Peyer's patch (tissue), 4 donors: Measurements from ENCODE around the gene ACOT9. TPM values are rescaled to one million over a fixed set of nuclear protein-coding genes. Genes with fewer than 3 reads are reported as not detected.

ENCODE experiments used
- DNase-seq, 3 donors: peaks; one replicate each; pipeline ENCODE4 v3.0.0-alpha.2; 2017 to 2019
- H3K27ac ChIP-seq, 4 donors: fragments of 200-600 bp; sonication (generic); one replicate each; pipeline ENCODE4 v1.5.1; 2016 to 2019
- H3K27me3 ChIP-seq, 2 donors: fragments of 200-600 bp; sonication (generic); one replicate each; pipeline ENCODE4 v1.5.1; 2019
- H3K36me3 ChIP-seq, 3 donors: fragments of 200-600 bp; sonication (generic); one replicate each; pipeline ENCODE4 v1.5.1; 2016 to 2019
- H3K4me1 ChIP-seq, 4 donors: fragments of 200-600 bp; sonication (generic); one replicate each; pipeline ENCODE4 v1.5.1; 2016 to 2019
- H3K4me3 ChIP-seq, 4 donors: fragments of 200-600 bp; sonication (generic); 1 replicate in 3 of 4; 2 replicates in 1 of 4; pipeline ENCODE4 v1.5.1; 2016 to 2019; ENCODE audit warnings: mild to moderate bottlenecking in 1 of 4
- H3K9me3 ChIP-seq, 4 donors: fragments of 200-600 bp; sonication (generic); one replicate each; pipeline ENCODE4 v1.5.1; 2016 to 2019; ENCODE audit warnings: mild to moderate bottlenecking in 1 of 4
- POLR2A ChIP-seq, 2 donors: fragments of 450-650 bp; IDR thresholded peaks; one replicate each; pipeline ENCODE4 v1.5.1; 2017; ENCODE audit warnings: antibody characterized with exemption in 2 of 2, mild to moderate bottlenecking in 2 of 2, moderate library complexity in 2 of 2
- total RNA-seq, 4 donors: library from RNA; depleted of rRNA; stranded (reverse); fragments of >200 nt; gene quantifications; one replicate each; pipeline ENCODE4 v1.1.0, GENCODE V29; 2016
- TF ChIP-seq, protein P1 (sequence below), 6 experiments: fragments of 450-650 bp in 4 of 6; fragments of 200-600 bp in 2 of 6; sonication (generic) in 1 of 6; IDR thresholded peaks; one replicate each; pipeline ENCODE4 v1.5.1; 2017 to 2019; ENCODE audit warnings: antibody characterized with exemption in 6 of 6, mild to moderate bottlenecking in 3 of 6, moderate library complexity in 1 of 6

Gene ACOT9
- total RNA-seq, 4 donors from 2014 or later, result 24.7 to 29.8 (median 28.6) TPM

DNA sequence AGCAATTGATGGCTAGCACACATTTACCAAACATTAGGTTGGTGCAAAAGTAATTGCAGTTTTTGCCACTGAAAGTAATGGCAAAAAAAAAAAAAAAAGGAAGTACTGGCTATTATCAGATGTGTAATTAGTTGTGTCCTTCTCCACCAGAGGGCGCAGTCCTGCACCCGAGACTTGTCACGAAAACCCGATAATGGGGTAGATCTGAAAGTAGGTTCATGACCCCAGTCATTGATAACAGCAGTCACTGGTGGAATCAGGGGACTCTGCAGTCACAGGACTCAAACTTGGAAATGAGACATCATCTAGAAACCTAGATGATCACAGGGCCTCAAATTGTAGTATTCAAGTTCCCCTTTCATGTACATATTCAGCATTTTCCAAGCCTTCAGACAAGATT lies 13.1 kb upstream of the ACOT9 start:
- H3K27me3 ChIP-seq, result no peaks in the 10 kb centered on the region
- no peaks in the 10 kb centered on the region for H3K9me3 ChIP-seq
- no peaks in the 10 kb centered on the region for H3K36me3 ChIP-seq
- no peaks in the 10 kb centered on the region for H3K4me1 ChIP-seq
- no peak overlapping the region for H3K4me3 ChIP-seq
- TF ChIP-seq, protein P1, sequence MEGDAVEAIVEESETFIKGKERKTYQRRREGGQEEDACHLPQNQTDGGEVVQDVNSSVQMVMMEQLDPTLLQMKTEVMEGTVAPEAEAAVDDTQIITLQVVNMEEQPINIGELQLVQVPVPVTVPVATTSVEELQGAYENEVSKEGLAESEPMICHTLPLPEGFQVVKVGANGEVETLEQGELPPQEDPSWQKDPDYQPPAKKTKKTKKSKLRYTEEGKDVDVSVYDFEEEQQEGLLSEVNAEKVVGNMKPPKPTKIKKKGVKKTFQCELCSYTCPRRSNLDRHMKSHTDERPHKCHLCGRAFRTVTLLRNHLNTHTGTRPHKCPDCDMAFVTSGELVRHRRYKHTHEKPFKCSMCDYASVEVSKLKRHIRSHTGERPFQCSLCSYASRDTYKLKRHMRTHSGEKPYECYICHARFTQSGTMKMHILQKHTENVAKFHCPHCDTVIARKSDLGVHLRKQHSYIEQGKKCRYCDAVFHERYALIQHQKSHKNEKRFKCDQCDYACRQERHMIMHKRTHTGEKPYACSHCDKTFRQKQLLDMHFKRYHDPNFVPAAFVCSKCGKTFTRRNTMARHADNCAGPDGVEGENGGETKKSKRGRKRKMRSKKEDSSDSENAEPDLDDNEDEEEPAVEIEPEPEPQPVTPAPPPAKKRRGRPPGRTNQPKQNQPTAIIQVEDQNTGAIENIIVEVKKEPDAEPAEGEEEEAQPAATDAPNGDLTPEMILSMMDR (IDR thresholded peaks at IDR 0.05), result peak in 5 of 6 experiments; percentile 46 to 60 (median 59)
- TF ChIP-seq POLR2A (IDR thresholded peaks at IDR 0.05), result no peak
- DNase-seq, result peak in 2 of 3 donors; percentile 77 to 83
- no peak overlapping the region for H3K27ac ChIP-seq

DNA sequence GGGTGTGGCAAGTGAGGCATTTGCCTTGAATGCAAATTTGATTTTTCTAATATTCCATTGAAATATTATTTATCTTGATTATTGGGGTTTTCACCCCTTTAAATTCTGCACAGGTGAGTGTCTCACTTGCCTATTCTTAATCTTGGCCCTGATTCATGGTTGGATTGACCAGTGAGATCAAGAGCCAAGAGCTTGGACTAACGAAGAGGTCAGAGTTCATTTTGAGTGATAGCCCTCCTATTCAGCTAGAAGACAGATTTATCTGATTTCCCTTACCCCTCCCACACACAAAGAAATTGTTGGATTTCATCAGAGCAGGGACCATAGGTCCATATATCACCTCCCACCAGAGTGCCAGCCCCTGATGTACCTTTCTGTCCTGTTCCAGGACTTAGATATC lies 11.6 kb upstream of the ACOT9 start:
- no peak overlapping the region for H3K4me3 ChIP-seq
- H3K9me3 ChIP-seq, result no peaks in the 10 kb centered on the region
- no peaks in the 10 kb centered on the region for H3K36me3 ChIP-seq
- H3K27me3 ChIP-seq, result no peaks in the 10 kb centered on the region
- H3K27ac ChIP-seq, result no peak overlapping the region
- no peak for TF ChIP-seq POLR2A (IDR thresholded peaks at IDR 0.05)
- TF ChIP-seq, protein P1 (IDR thresholded peaks at IDR 0.05), result no peak
- no peak for DNase-seq
- no peaks in the 10 kb centered on the region for H3K4me1 ChIP-seq

DNA sequence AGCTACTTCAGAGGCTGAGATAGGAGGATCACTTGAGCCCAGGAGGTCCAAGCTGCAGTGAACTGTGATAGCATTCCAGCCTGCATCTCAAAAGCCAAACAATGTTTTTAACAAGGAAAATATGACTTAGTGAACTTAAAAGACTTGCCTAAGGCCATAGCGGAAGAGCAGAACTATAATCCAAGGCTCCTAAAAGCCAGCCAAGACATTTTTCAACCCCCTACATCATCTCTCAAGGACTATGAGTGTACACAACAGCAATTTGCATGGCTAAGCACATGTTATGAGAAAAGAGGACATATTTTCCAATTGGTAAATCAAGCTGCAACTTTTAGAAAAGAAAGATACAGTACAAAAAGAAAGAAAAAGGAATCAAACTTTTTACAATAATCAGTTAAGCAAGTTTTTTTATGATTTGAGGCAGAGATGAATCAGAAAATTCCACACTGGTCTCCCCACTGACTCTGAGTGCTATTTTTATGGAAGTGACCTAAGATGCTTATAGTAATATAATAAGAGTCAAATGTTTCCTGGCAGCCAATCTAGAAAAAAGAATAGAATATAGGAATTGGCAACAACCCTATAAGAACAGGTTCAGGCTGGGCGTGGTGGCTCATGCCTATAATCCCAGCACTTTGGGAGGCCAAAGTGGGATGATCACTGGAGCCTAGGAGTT lies 9.8 kb upstream of the ACOT9 start:
- no peaks in the 10 kb centered on the region for H3K27me3 ChIP-seq
- H3K27ac ChIP-seq, result peak overlapping the region in 1 of 4 donors; percentile 45
- H3K9me3 ChIP-seq, result no peaks in the 10 kb centered on the region
- TF ChIP-seq POLR2A (IDR thresholded peaks at IDR 0.05), result no peak
- TF ChIP-seq, protein P1 (IDR thresholded peaks at IDR 0.05), result no peak
- no peaks in the 10 kb centered on the region for H3K4me1 ChIP-seq
- DNase-seq, result no peak
- no peak overlapping the region for H3K4me3 ChIP-seq
- H3K36me3 ChIP-seq, result no peaks in the 10 kb centered on the region

GRCh38 chrX:23749576-23749975 lies 6.5 kb upstream of the ACOT9 start:
- DNase-seq, result no peak
- Histone ChIP-seq H3K4me3 (no peak overlapping the region), H3K4me1 (no peaks in the 10 kb centered on the region), H3K27ac (no peak overlapping the region), H3K9me3 (no peaks in the 10 kb centered on the region), H3K27me3 (no peaks in the 10 kb centered on the region), H3K36me3 (no peaks in the 10 kb centered on the region)
- no peak for TF ChIP-seq POLR2A (IDR thresholded peaks at IDR 0.05)
- TF ChIP-seq, protein P1 (IDR thresholded peaks at IDR 0.05), result no peak

- TF ChIP-seq, protein P1 (IDR thresholded peaks at IDR 0.05), result no peak
- TF ChIP-seq POLR2A (IDR thresholded peaks at IDR 0.05), result no peak
- DNase-seq, result no peak
- Histone ChIP-seq H3K9me3 (no peaks in the 10 kb centered on the region), H3K36me3 (no peaks in the 10 kb centered on the region), H3K27ac (no peak overlapping the region), H3K4me3 (no peak overlapping the region), H3K4me1 (no peaks in the 10 kb centered on the region), H3K27me3 (no peaks in the 10 kb centered on the region)
These were observed 6.1 kb upstream of the ACOT9 start for GRCh38 chrX:23749129-23749528.
